A172 (cell line): ENCODE measurements around the gene CYP2B6. TPM values are rescaled to one million over a fixed set of nuclear protein-coding genes. Genes with fewer than 3 reads are reported as not detected.
"Not testable (repeated sequence)": the region's sequence is repeated elsewhere in the genome, so short reads cannot be mapped to it uniquely, and the experiment has no call there.

ENCODE experiments used
- DNase-seq: peaks from one replicate; pipeline ENCODE4 v3.0.0-alpha.2; 2015; ENCODE audit warnings: low spot score
- total RNA-seq: library from RNA; depleted of rRNA; stranded (reverse); fragments of >200 nt; shearing (Covaris generic); gene quantifications from 2 replicates; pipeline ENCODE4 v1.2.3, GENCODE V29; 2014; rRNA removed

CYP2B6 gene
- total RNA-seq, 1 experiment from 2014 or later, result not detected

- DNase-seq, result no peak
Measured at GRCh38 chr19:41030651-41031050, 39.6 kb downstream of the CYP2B6 start.

GRCh38 chr19:41031916-41032315 is 40.8 kb downstream of the CYP2B6 start:
- no peak for DNase-seq

GRCh38 chr19:41033324-41033723 is 42.2 kb downstream of the CYP2B6 start:
- DNase-seq, result not testable (repeated sequence)

- DNase-seq, result peak; percentile 8
Measured at GRCh38 chr19:41039806-41040205, 48.7 kb downstream of the CYP2B6 start.

- peak; percentile 58 for DNase-seq
Measured at GRCh38 chr19:41045095-41045494, 54.0 kb downstream of the CYP2B6 start.

GRCh38 chr19:41050426-41050825 is 59.3 kb downstream of the CYP2B6 start:
- no peak for DNase-seq

- DNase-seq, result not testable (repeated sequence)
Measured at GRCh38 chr19:41052162-41052561, 61.1 kb downstream of the CYP2B6 start.

GRCh38 chr19:41053331-41053730 is 62.2 kb downstream of the CYP2B6 start:
- DNase-seq, result not testable (repeated sequence)

GRCh38 chr19:41064974-41065569 is 74.0 kb downstream of the CYP2B6 start:
- DNase-seq, result peak; percentile 40

Other genes starting within 250 kb of the CYP2B6 start
- gene ACTMAP, start 240.8 kb upstream of the CYP2B6 start, total RNA-seq, result 0.62 and 1.7 TPM in 2 replicates
- 64.7 and 87.9 TPM in 2 replicates for gene SNRPA, start 240.1 kb upstream of the CYP2B6 start, total RNA-seq
- not detected in 2 replicates for gene MIA, start 215.8 kb upstream of the CYP2B6 start, total RNA-seq
- gene RAB4B, start 213.0 kb upstream of the CYP2B6 start, total RNA-seq, result 10.3 and 19.9 TPM in 2 replicates
- gene EGLN2, start 192.1 kb upstream of the CYP2B6 start, total RNA-seq, result 80.0 and 123 TPM in 2 replicates
- not detected in 2 replicates for gene CYP2A6, start 140.8 kb upstream of the CYP2B6 start, total RNA-seq
- gene CYP2A7, start 109.1 kb upstream of the CYP2B6 start, total RNA-seq, result not detected in 2 replicates
- not detected in 2 replicates for gene CYP2A13, start 97.2 kb downstream of the CYP2B6 start, total RNA-seq
- not detected in 2 replicates for gene CYP2F1, start 123.2 kb downstream of the CYP2B6 start, total RNA-seq
- gene CYP2S1, start 201.9 kb downstream of the CYP2B6 start, total RNA-seq, result 1.4 and 9.2 TPM in 2 replicates
- gene AXL, start 227.9 kb downstream of the CYP2B6 start, total RNA-seq, result 418 and 457 TPM in 2 replicates